ENCODE measurements around the gene SOX8. TPM values are rescaled to one million over a fixed set of nuclear protein-coding genes. Genes with fewer than 3 reads are reported as not detected.

SOX8 gene
- total RNA-seq, 1 experiment from 2014 or later: not detected

GRCh38 chr16:980595-980854 is 1.0 kb upstream of the SOX8 start:
- CTCF ChIA-PET: no interaction called here
- Mint-ChIP-seq H3K9me3 (ENCODE audit: unreplicated experiment) (no peaks in the 10 kb centered on the region), H3K27me3 (ENCODE audit: insufficient read depth, unreplicated experiment) (peaks cover 15% of the 10 kb centered on the region), H3K4me3 (ENCODE audit: unreplicated experiment) (no peak overlapping the region), H3K27ac (ENCODE audit: low read depth, unreplicated experiment) (no peak overlapping the region), H3K36me3 (ENCODE audit: insufficient read depth, unreplicated experiment) (no peaks in the 10 kb centered on the region), H3K4me1 (ENCODE audit: insufficient read depth, unreplicated experiment) (no peaks in the 10 kb centered on the region)
- no peak for DNase-seq (ENCODE audit: unreplicated experiment)
- POLR2A ChIA-PET: no interaction called here
- no TSS peak for BruUV-seq (replicated peaks)
- no peak for TF ChIP-seq CTCF (IDR thresholded peaks at IDR 0.05; ENCODE audit: unreplicated experiment)
- intact Hi-C loops (cut with micrococcal nuclease): no loop called here

- Mint-ChIP-seq H3K36me3 (ENCODE audit: insufficient read depth, unreplicated experiment) (no peaks in the 10 kb centered on the region), H3K27ac (ENCODE audit: low read depth, unreplicated experiment) (no peak overlapping the region), H3K9me3 (ENCODE audit: unreplicated experiment) (no peaks in the 10 kb centered on the region), H3K4me1 (ENCODE audit: insufficient read depth, unreplicated experiment) (no peaks in the 10 kb centered on the region), H3K4me3 (ENCODE audit: unreplicated experiment) (no peak overlapping the region), H3K27me3 (ENCODE audit: insufficient read depth, unreplicated experiment) (peaks cover 13% of the 10 kb centered on the region)
- intact Hi-C loops (cut with micrococcal nuclease): no loop called here
- POLR2A ChIA-PET: no interaction called here
- no peak for DNase-seq (ENCODE audit: unreplicated experiment)
- CTCF ChIA-PET: no interaction called here
- BruUV-seq (replicated peaks): no TSS peak
- TF ChIP-seq CTCF (IDR thresholded peaks at IDR 0.05; ENCODE audit: unreplicated experiment): no peak
These were observed 824 bp downstream of the SOX8 start for GRCh38 chr16:982145-983043.

- no TSS peak for BruUV-seq (replicated peaks)
- Mint-ChIP-seq H3K27ac (ENCODE audit: low read depth, unreplicated experiment) (no peak overlapping the region), H3K36me3 (ENCODE audit: insufficient read depth, unreplicated experiment) (no peaks in the 10 kb centered on the region), H3K9me3 (ENCODE audit: unreplicated experiment) (no peaks in the 10 kb centered on the region), H3K4me1 (ENCODE audit: insufficient read depth, unreplicated experiment) (no peaks in the 10 kb centered on the region), H3K4me3 (ENCODE audit: unreplicated experiment) (no peak overlapping the region), H3K27me3 (ENCODE audit: insufficient read depth, unreplicated experiment) (peaks cover 4% of the 10 kb centered on the region)
- no peak for TF ChIP-seq CTCF (IDR thresholded peaks at IDR 0.05; ENCODE audit: unreplicated experiment)
- intact Hi-C loops (cut with micrococcal nuclease): no loop called here
- ChIA-PET CTCF (no interaction called here), POLR2A (no interaction called here)
- DNase-seq (ENCODE audit: unreplicated experiment): no peak
These were observed 1.8 kb downstream of the SOX8 start for GRCh38 chr16:983044-984030.

GRCh38 chr16:984121-984694 is 2.6 kb downstream of the SOX8 start:
- CTCF ChIA-PET: interaction anchor here (0.5 kb wide), 1 partner anchor 622 kb away, joined by 4 read pairs; no protein-coding TSS in a partner anchor
- Mint-ChIP-seq H3K27me3 (ENCODE audit: insufficient read depth, unreplicated experiment) (no peaks in the 10 kb centered on the region), H3K4me3 (ENCODE audit: unreplicated experiment) (no peak overlapping the region), H3K4me1 (ENCODE audit: insufficient read depth, unreplicated experiment) (no peaks in the 10 kb centered on the region), H3K9me3 (ENCODE audit: unreplicated experiment) (no peaks in the 10 kb centered on the region), H3K36me3 (ENCODE audit: insufficient read depth, unreplicated experiment) (no peaks in the 10 kb centered on the region), H3K27ac (ENCODE audit: low read depth, unreplicated experiment) (no peak overlapping the region)
- no peak for DNase-seq (ENCODE audit: unreplicated experiment)
- POLR2A ChIA-PET: no interaction called here
- BruUV-seq (replicated peaks): no TSS peak
- intact Hi-C loops (cut with micrococcal nuclease): no loop called here
- no peak for TF ChIP-seq CTCF (IDR thresholded peaks at IDR 0.05; ENCODE audit: unreplicated experiment)

Data from MCF 10A (cell line).